A673 (cell line): ENCODE data around the gene GRAP2.

Experiments
- EZH2 ChIP-seq: fragments of 200-600 bp; sonication (generic); IDR thresholded peaks from 2 replicates; pipeline ENCODE4 v1.6.1; 2017; ENCODE audit warnings: borderline replicate concordance, low read depth, mild to moderate bottlenecking, mixed read lengths, antibody characterized with exemption, low read length; ENCODE audit not compliant: poor library complexity, severe bottlenecking
- TF ChIP-seq, protein P1 (sequence below): fragments of 300-800, 200-600 bp; sonication (generic); conservative IDR thresholded peaks from 2 replicates; pipeline ENCODE4 v1.5.1; 2017; ENCODE audit warnings: low read depth, mild to moderate bottlenecking, antibody characterized with exemption, low read length, moderate library complexity, mixed read lengths

GRCh38 chr22:39931251-39931650, 30.4 kb downstream of the GRAP2 start:
- TF ChIP-seq, protein P1, sequence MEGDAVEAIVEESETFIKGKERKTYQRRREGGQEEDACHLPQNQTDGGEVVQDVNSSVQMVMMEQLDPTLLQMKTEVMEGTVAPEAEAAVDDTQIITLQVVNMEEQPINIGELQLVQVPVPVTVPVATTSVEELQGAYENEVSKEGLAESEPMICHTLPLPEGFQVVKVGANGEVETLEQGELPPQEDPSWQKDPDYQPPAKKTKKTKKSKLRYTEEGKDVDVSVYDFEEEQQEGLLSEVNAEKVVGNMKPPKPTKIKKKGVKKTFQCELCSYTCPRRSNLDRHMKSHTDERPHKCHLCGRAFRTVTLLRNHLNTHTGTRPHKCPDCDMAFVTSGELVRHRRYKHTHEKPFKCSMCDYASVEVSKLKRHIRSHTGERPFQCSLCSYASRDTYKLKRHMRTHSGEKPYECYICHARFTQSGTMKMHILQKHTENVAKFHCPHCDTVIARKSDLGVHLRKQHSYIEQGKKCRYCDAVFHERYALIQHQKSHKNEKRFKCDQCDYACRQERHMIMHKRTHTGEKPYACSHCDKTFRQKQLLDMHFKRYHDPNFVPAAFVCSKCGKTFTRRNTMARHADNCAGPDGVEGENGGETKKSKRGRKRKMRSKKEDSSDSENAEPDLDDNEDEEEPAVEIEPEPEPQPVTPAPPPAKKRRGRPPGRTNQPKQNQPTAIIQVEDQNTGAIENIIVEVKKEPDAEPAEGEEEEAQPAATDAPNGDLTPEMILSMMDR = no peak
- TF ChIP-seq EZH2 = no peak
